Activated naive CD4-positive, alpha-beta T cell treated with anti-CD3 and anti-CD28 coated beads, Interleukin-2, amount 10 ng/mL, durations not matched to agents 7 days and 5 days (primary cell): Measurements from ENCODE around the gene ACTMAP.
"Not testable (repeated sequence)": the region's sequence is repeated elsewhere in the genome, so short reads cannot be mapped to it uniquely, and the experiment has no call there.

Experiments used
- CTCF ChIA-PET: fragments of 350-600 bp; sonication (Branson Sonifier 250); formaldehyde crosslinking; loops from one replicate; lab custom pipeline; 2021; ENCODE audit warnings: antibody characterized with exemption; lab: Charles Lee
- DNase-seq: peaks from one replicate; pipeline ENCODE4 v3.0.0-alpha.2; 2020
- H3K27ac Mint-ChIP-seq: one replicate; pipeline ENCODE4 v1.8.0; 2021; ENCODE audit warnings: mild to moderate bottlenecking, moderate library complexity, mixed read lengths
- H3K27me3 Mint-ChIP-seq: one replicate; pipeline ENCODE4 v1.8.0; 2021; ENCODE audit warnings: mild to moderate bottlenecking, mixed read lengths
- H3K36me3 Mint-ChIP-seq: one replicate; pipeline ENCODE4 v1.8.0; 2021; ENCODE audit warnings: mixed read lengths
- H3K4me1 Mint-ChIP-seq: one replicate; pipeline ENCODE4 v1.8.0; 2021; ENCODE audit warnings: mixed read lengths
- H3K4me3 Mint-ChIP-seq: one replicate; pipeline ENCODE4 v1.8.0; 2021; ENCODE audit warnings: mild to moderate bottlenecking, moderate library complexity, mixed read lengths
- H3K9me3 Mint-ChIP-seq: one replicate; pipeline ENCODE4 v1.8.0; 2021; ENCODE audit warnings: mixed read lengths

ACTMAP gene

GRCh38 chr19:40732304-40732703 lies 18.0 kb downstream of the ACTMAP start:
- not testable (repeated sequence) for DNase-seq, H3K4me3 Mint-ChIP-seq, H3K27ac Mint-ChIP-seq, H3K9me3 Mint-ChIP-seq, H3K27me3 Mint-ChIP-seq, H3K4me1 Mint-ChIP-seq
- peaks cover 38% of the 10 kb centered on the region for H3K36me3 Mint-ChIP-seq
- CTCF ChIA-PET: interaction anchor here (0.6 kb wide), 1 partner anchor 111 kb away, joined by 3 read pairs; no protein-coding TSS in a partner anchor

- not testable (repeated sequence) for DNase-seq, H3K4me3 Mint-ChIP-seq, H3K4me1 Mint-ChIP-seq, H3K27ac Mint-ChIP-seq, H3K27me3 Mint-ChIP-seq, H3K9me3 Mint-ChIP-seq
- H3K36me3 Mint-ChIP-seq: peaks cover 38% of the 10 kb centered on the region
- CTCF ChIA-PET: interaction anchor here (1.0 to 1.6 kb wide), 2 partner anchors 72 to 77 kb away, joined by 3 read pairs; no protein-coding TSS in a partner anchor
These were observed 20.2 kb downstream of the ACTMAP start for GRCh38 chr19:40730065-40730464.

- no peak overlapping the region for H3K27ac Mint-ChIP-seq
- CTCF ChIA-PET: no interaction called here
- H3K9me3 Mint-ChIP-seq: no peaks in the 10 kb centered on the region
- H3K4me3 Mint-ChIP-seq: no peak overlapping the region
- H3K4me1 Mint-ChIP-seq: peaks cover 11% of the 10 kb centered on the region
- peaks cover 38% of the 10 kb centered on the region for H3K36me3 Mint-ChIP-seq
- H3K27me3 Mint-ChIP-seq: no peaks in the 10 kb centered on the region
- DNase-seq: no peak
These were observed 24.0 kb downstream of the ACTMAP start for GRCh38 chr19:40726279-40726678.

GRCh38 chr19:40724855-40725254 lies 25.4 kb downstream of the ACTMAP start:
- Mint-ChIP-seq H3K4me3 (no peak overlapping the region), H3K36me3 (peaks cover 38% of the 10 kb centered on the region), H3K27ac (no peak overlapping the region), H3K27me3 (no peaks in the 10 kb centered on the region), H3K9me3 (no peaks in the 10 kb centered on the region), H3K4me1 (peaks cover 24% of the 10 kb centered on the region)
- CTCF ChIA-PET: no interaction called here
- no peak for DNase-seq

- Mint-ChIP-seq H3K27me3 (no peaks in the 10 kb centered on the region), H3K36me3 (peaks cover 38% of the 10 kb centered on the region), H3K9me3 (no peaks in the 10 kb centered on the region), H3K4me1 (peaks cover 29% of the 10 kb centered on the region), H3K27ac (no peak overlapping the region), H3K4me3 (no peak overlapping the region)
- CTCF ChIA-PET: no interaction called here
- no peak for DNase-seq
These were observed 26.0 kb downstream of the ACTMAP start for GRCh38 chr19:40724315-40724714.

- Mint-ChIP-seq H3K4me3 (no peak overlapping the region), H3K27ac (no peak overlapping the region), H3K4me1 (peaks cover 35% of the 10 kb centered on the region), H3K36me3 (peaks cover 36% of the 10 kb centered on the region), H3K9me3 (no peaks in the 10 kb centered on the region), H3K27me3 (no peaks in the 10 kb centered on the region)
- CTCF ChIA-PET: no interaction called here
- DNase-seq: no peak
These were observed 26.5 kb downstream of the ACTMAP start for GRCh38 chr19:40723661-40724254.

GRCh38 chr19:40721936-40722661 lies 28.2 kb downstream of the ACTMAP start:
- H3K27me3 Mint-ChIP-seq: no peaks in the 10 kb centered on the region
- peaks cover 26% of the 10 kb centered on the region for H3K36me3 Mint-ChIP-seq
- no peaks in the 10 kb centered on the region for H3K9me3 Mint-ChIP-seq
- DNase-seq: no peak
- peaks cover 49% of the 10 kb centered on the region for H3K4me1 Mint-ChIP-seq
- H3K27ac Mint-ChIP-seq: no peak overlapping the region
- CTCF ChIA-PET: interaction anchor here (0.6 to 2.2 kb wide), 3 partner anchors 83 to 112 kb away, joined by 3 to 5 read pairs (median 3); no protein-coding TSS in a partner anchor
- H3K4me3 Mint-ChIP-seq: no peak overlapping the region

GRCh38 chr19:40721140-40721486 lies 29.2 kb downstream of the ACTMAP start:
- Mint-ChIP-seq H3K4me3 (no peak overlapping the region), H3K36me3 (peaks cover 21% of the 10 kb centered on the region), H3K4me1 (peaks cover 54% of the 10 kb centered on the region), H3K27me3 (no peaks in the 10 kb centered on the region), H3K27ac (no peak overlapping the region), H3K9me3 (no peaks in the 10 kb centered on the region)
- DNase-seq: no peak
- CTCF ChIA-PET: interaction anchor here (2.2 kb wide), 1 partner anchor 86 kb away, joined by 5 read pairs; no protein-coding TSS in a partner anchor

GRCh38 chr19:40719414-40719894 lies 30.8 kb downstream of the ACTMAP start:
- Mint-ChIP-seq H3K4me3 (no peak overlapping the region), H3K36me3 (peaks cover 21% of the 10 kb centered on the region), H3K27ac (no peak overlapping the region), H3K9me3 (no peaks in the 10 kb centered on the region), H3K27me3 (no peaks in the 10 kb centered on the region), H3K4me1 (peaks cover 71% of the 10 kb centered on the region)
- CTCF ChIA-PET: no interaction called here
- no peak for DNase-seq

GRCh38 chr19:40718774-40719391 lies 31.4 kb downstream of the ACTMAP start:
- Mint-ChIP-seq H3K27me3 (no peaks in the 10 kb centered on the region), H3K4me3 (peak overlapping the region; percentile 89), H3K27ac (no peak overlapping the region), H3K36me3 (peaks cover 21% of the 10 kb centered on the region), H3K4me1 (peaks cover 77% of the 10 kb centered on the region), H3K9me3 (no peaks in the 10 kb centered on the region)
- CTCF ChIA-PET: no interaction called here
- DNase-seq: no peak

- peak overlapping the region; percentile 84 for H3K27ac Mint-ChIP-seq
- H3K9me3 Mint-ChIP-seq: no peaks in the 10 kb centered on the region
- peak overlapping the region; percentile 89 for H3K4me3 Mint-ChIP-seq
- CTCF ChIA-PET: interaction anchor here (2.1 kb wide), 1 partner anchor 32 kb away, joined by 7 read pairs; the partner anchor contains the start of gene ACTMAP
- DNase-seq: peak; percentile 23
- peaks cover 77% of the 10 kb centered on the region for H3K4me1 Mint-ChIP-seq
- peaks cover 17% of the 10 kb centered on the region for H3K36me3 Mint-ChIP-seq
- H3K27me3 Mint-ChIP-seq: no peaks in the 10 kb centered on the region
These were observed 32.1 kb downstream of the ACTMAP start for GRCh38 chr19:40717880-40718773.

GRCh38 chr19:40717325-40717879 lies 32.9 kb downstream of the ACTMAP start:
- Mint-ChIP-seq H3K4me1 (peaks cover 78% of the 10 kb centered on the region), H3K4me3 (peak overlapping the region; percentile 89)
- CTCF ChIA-PET: interaction anchor here (0.7 to 2.1 kb wide), 2 partner anchors 33 to 34 kb away, joined by 3 to 7 read pairs; partner anchors contain the start of gene ACTMAP

More at GRCh38 chr19:40717325-40717879, 32.9 kb downstream of the ACTMAP start:
- peaks cover 18% of the 10 kb centered on the region for H3K36me3 Mint-ChIP-seq
- H3K9me3 Mint-ChIP-seq: no peaks in the 10 kb centered on the region
- H3K27ac Mint-ChIP-seq: no peak overlapping the region
- H3K27me3 Mint-ChIP-seq: no peaks in the 10 kb centered on the region
- no peak for DNase-seq
